Uterus (tissue), 2 donors: ENCODE data around the gene NNT.

ENCODE experiments used
- POLR2A ChIP-seq, 2 donors: fragments of 450-650 bp; IDR thresholded peaks; one replicate each; pipeline ENCODE4 v1.6.1; 2016; ENCODE audit warnings: antibody characterized with exemption in 2 of 2, mild to moderate bottlenecking in 1 of 2, moderate library complexity in 1 of 2
- TF ChIP-seq, protein P1 (sequence below), 4 experiments: fragments of 200-600 bp in 2 of 4; fragments of 450-650 bp in 2 of 4; sonication (generic) in 2 of 4; IDR thresholded peaks; one replicate each; pipeline ENCODE4 v1.5.1; 2016 to 2019; ENCODE audit warnings: antibody characterized with exemption in 4 of 4, mild to moderate bottlenecking in 2 of 4, moderate library complexity in 1 of 4

GRCh38 chr5:43661102-43661501, 58.1 kb downstream of the NNT start:
- TF ChIP-seq, protein P1, sequence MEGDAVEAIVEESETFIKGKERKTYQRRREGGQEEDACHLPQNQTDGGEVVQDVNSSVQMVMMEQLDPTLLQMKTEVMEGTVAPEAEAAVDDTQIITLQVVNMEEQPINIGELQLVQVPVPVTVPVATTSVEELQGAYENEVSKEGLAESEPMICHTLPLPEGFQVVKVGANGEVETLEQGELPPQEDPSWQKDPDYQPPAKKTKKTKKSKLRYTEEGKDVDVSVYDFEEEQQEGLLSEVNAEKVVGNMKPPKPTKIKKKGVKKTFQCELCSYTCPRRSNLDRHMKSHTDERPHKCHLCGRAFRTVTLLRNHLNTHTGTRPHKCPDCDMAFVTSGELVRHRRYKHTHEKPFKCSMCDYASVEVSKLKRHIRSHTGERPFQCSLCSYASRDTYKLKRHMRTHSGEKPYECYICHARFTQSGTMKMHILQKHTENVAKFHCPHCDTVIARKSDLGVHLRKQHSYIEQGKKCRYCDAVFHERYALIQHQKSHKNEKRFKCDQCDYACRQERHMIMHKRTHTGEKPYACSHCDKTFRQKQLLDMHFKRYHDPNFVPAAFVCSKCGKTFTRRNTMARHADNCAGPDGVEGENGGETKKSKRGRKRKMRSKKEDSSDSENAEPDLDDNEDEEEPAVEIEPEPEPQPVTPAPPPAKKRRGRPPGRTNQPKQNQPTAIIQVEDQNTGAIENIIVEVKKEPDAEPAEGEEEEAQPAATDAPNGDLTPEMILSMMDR (IDR thresholded peaks at IDR 0.05) = peak in 2 of 4 experiments; percentile 20 to 29
- TF ChIP-seq POLR2A (IDR thresholded peaks at IDR 0.05) = no peak
